ENCODE data around the gene FAHD2A.
"Not testable (repeated sequence)": the region's sequence is repeated elsewhere in the genome, so short reads cannot be mapped to it uniquely, and the experiment has no call there.

FAHD2A gene

GRCh38 chr2:95399061-95399460, 3.4 kb upstream of the FAHD2A start:
- TF ChIP-seq, protein P1, sequence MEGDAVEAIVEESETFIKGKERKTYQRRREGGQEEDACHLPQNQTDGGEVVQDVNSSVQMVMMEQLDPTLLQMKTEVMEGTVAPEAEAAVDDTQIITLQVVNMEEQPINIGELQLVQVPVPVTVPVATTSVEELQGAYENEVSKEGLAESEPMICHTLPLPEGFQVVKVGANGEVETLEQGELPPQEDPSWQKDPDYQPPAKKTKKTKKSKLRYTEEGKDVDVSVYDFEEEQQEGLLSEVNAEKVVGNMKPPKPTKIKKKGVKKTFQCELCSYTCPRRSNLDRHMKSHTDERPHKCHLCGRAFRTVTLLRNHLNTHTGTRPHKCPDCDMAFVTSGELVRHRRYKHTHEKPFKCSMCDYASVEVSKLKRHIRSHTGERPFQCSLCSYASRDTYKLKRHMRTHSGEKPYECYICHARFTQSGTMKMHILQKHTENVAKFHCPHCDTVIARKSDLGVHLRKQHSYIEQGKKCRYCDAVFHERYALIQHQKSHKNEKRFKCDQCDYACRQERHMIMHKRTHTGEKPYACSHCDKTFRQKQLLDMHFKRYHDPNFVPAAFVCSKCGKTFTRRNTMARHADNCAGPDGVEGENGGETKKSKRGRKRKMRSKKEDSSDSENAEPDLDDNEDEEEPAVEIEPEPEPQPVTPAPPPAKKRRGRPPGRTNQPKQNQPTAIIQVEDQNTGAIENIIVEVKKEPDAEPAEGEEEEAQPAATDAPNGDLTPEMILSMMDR (IDR thresholded peaks at IDR 0.05; ENCODE audit: control insufficient read depth, insufficient read depth, low read depth, low read length, missing control alignments) = no peak
- no peak overlapping the region for H3K4me3 ChIP-seq (ENCODE audit: control insufficient read depth, low read depth, low read length)

DNA sequence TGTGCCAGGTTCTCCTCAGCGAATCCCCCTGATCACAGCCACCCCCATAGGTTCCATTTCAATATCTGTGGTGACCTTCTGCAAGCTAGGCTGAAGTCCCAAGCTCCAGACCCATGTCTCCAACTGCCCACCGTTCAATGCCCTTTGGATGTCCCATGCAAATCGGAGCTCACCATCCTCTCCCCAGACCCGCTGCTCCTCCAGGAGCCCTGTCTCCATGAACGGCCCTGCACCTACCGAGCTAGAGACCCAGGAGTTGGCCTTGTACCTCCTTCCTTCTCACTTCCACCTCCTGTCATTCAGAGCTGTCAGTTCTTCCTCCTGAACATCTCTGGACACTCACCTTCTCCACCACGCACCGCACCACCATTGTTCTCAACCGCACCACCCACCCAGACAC, 1.0 kb upstream of the FAHD2A start:
- DNase-seq (ENCODE audit: low read depth) = no peak
- peak overlapping the region; percentile 73 for H3K4me3 ChIP-seq (ENCODE audit: control insufficient read depth, low read depth, low read length)
- TF ChIP-seq, protein P1 (IDR thresholded peaks at IDR 0.05; ENCODE audit: control insufficient read depth, insufficient read depth, low read depth, low read length, missing control alignments) = no peak

More at GRCh38 chr2:95399061-95399460, 3.4 kb upstream of the FAHD2A start:
- no peak for DNase-seq (ENCODE audit: low read depth)

DNA sequence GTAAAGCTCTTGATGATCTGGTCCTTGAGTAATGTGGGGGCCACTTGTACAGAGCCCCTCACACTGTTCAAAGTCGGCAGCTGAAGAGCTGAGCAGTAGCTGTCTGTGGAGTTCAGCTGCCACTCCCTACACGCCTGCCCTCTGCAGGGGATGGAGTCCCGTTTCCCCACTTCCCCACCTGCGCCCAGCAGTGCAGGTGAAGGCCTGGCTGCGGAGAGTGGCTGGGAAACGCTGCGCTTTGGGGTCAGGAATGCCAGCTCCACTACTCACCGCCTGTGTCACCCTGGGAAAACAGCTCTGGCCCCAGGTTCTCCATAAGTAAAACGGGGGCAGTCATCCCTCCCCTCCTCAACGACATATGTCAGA, 521 bp upstream of the FAHD2A start:
- not testable (repeated sequence) for DNase-seq (ENCODE audit: low read depth)
- H3K4me3 ChIP-seq (ENCODE audit: control insufficient read depth, low read depth, low read length) = peak overlapping the region; percentile 73

- TF ChIP-seq, protein P1 (IDR thresholded peaks at IDR 0.05; ENCODE audit: control insufficient read depth, insufficient read depth, low read depth, low read length, missing control alignments) = peak; percentile 56
- peak overlapping the region; percentile 73 for H3K4me3 ChIP-seq (ENCODE audit: control insufficient read depth, low read depth, low read length)
- not testable (repeated sequence) for DNase-seq (ENCODE audit: low read depth)
Observed at GRCh38 chr2:95403204-95403721, 755 bp downstream of the FAHD2A start.

DNA sequence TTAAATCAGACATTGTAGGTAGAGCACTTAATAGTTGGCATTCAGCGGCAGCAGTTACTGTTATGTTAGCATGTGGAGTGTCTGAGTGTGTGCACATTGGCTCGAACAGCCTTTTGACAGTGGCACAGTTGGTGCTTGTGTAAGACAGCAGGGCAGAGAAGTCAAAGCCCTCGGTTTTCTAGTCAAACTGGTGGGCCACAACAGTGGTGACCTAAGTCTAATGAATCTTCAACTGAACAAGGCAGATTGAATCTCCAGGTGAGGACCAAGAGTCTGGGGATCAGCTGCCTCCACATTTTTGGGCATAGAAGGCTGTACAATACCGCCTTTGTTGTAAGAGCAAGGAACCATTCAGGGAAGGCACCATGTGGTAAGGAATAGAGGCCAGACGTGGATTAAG, 1.3 kb downstream of the FAHD2A start:
- not testable (repeated sequence) for H3K4me3 ChIP-seq (ENCODE audit: control insufficient read depth, low read depth, low read length); DNase-seq (ENCODE audit: low read depth)

GRCh38 chr2:95404676-95405075, 2.2 kb downstream of the FAHD2A start:
- DNase-seq (ENCODE audit: low read depth); H3K4me3 ChIP-seq (ENCODE audit: control insufficient read depth, low read depth, low read length): not testable (repeated sequence)

GRCh38 chr2:95411239-95411638, 8.7 kb downstream of the FAHD2A start:
- not testable (repeated sequence) for DNase-seq (ENCODE audit: low read depth); H3K4me3 ChIP-seq (ENCODE audit: control insufficient read depth, low read depth, low read length)

DNA sequence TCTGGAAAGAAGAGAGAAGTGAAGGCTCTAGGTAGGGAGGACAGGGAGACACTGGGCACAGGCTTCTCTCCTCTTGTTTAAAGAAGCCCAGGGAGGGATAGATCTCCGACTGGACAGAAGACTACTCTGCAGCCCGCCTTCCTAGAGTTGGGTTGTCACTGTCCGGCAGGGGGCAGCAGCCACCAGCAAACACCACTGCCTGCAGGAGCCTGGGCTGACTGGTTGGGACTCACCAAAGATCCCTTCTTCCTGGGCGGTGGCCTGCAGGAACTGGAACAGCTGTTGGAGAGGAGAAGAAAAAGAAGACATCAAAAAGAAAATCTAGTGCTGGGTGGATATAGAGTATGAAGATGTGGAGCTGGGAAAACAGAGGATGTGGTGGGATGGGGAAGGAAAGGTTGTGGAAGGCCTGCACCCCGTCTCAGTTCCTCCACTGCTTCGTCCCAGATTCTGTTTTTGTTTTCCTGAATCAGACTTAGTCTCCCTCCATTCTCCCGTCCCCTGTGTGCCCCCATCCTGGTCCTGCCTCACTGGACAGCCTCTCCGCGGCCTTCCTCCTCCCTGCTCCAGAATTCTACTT, 11.6 kb downstream of the FAHD2A start:
- peak; percentile 20 for DNase-seq (ENCODE audit: low read depth)
- TF ChIP-seq, protein P1 (IDR thresholded peaks at IDR 0.05; ENCODE audit: control insufficient read depth, insufficient read depth, low read depth, low read length, missing control alignments) = peak; percentile 87

GRCh38 chr2:95415138-95415537, 12.6 kb downstream of the FAHD2A start:
- not testable (repeated sequence) for H3K4me3 ChIP-seq (ENCODE audit: control insufficient read depth, low read depth, low read length); DNase-seq (ENCODE audit: low read depth)

More for the DNA sequence above, 11.6 kb downstream of the FAHD2A start:
- H3K4me3 ChIP-seq (ENCODE audit: control insufficient read depth, low read depth, low read length) = not testable (repeated sequence)

DNA sequence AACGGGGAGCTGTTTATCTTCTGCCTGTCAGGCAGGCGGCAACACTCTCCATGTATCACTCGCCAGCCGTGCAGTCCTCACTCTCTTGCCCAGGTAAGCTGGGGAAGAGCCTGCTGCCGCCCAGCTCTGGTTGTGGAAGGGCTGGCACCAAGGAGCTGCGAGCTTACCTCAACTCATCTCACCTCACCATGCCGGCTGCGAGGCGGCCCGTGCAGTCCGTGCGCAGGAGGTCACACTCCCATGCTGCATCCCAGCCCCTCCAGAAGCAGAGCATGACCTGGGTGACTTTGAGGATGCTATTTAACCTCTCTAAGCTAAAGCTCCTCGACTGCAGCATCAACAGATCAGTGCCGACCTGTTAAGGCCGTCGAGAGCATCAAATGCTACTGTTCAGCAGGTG, 13.1 kb downstream of the FAHD2A start:
- DNase-seq (ENCODE audit: low read depth); H3K4me3 ChIP-seq (ENCODE audit: control insufficient read depth, low read depth, low read length): not testable (repeated sequence)

DNA sequence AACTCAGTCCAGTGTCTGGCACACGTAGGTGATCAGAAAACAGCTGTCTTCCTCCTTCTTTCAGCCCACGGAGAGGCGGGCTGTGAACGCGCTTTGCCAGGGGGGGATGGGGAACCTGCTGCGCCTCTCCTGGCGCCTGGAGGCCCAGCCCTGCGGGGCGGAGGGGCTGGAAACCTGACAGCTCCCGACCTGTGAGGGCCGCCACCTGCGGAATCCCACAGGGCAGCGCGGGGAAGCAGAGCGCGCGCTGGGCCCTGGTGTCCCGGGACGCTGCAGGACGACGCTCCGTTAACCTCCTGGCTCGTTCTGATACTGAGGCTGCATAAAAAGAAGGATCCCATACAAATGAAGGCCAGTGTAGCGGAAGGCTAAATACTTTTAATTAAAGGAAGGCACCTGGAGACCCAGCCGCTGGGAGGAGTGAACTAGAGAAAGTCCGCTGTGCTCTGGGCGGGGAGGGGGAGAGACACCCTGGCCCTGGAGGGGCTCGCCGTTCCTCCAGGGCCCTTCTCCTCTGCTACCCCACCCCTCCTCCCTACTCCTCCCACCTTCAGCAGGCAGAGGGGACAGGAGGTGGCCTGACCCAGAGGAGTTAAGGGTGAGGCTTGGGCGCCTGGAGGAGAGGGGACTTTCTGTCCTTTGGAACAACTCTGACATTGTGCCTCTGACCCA, 24.8 kb downstream of the FAHD2A start:
- not testable (repeated sequence) for H3K4me3 ChIP-seq (ENCODE audit: control insufficient read depth, low read depth, low read length); DNase-seq (ENCODE audit: low read depth)

DNA sequence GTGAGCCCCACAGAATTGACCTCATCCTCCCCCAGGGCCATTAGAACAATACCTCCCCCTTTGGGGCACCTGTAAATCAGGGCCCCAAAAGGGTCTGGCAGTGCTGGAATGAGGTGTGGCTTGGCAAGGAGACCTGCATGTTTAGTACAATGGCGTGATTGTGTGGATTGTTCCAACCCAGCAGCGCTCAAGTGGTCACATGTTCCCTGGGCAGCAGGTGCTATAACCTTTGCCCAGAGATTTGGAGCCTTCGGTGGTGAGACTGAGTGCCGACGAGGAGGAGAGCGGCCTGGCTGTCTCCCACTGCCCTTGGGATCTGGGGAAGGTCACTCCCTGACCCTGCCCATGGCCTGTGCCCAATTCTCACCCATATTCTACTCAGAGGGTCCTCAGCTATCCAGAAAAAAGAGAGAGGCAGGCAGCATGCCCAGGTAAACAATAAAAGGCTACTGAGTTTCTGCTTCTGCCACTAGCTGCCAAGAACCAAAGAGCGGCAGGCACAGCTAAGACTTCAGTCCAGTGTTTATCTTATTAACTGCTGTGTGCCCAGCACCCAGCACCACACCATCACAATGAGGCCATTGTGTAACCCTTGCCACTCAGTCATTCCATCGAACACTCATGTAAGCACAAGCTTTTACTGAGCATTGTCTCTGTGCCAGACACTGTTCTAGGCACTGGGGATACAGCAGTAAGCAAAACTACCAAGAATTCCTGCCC, 27.4 kb downstream of the FAHD2A start:
- not testable (repeated sequence) for DNase-seq (ENCODE audit: low read depth); H3K4me3 ChIP-seq (ENCODE audit: control insufficient read depth, low read depth, low read length)

GRCh38 chr2:95433373-95433772, 30.9 kb downstream of the FAHD2A start:
- not testable (repeated sequence) for H3K4me3 ChIP-seq (ENCODE audit: control insufficient read depth, low read depth, low read length); DNase-seq (ENCODE audit: low read depth)

Measured in AG09309 (cell line).